ENCODE results near the gene GRAP2. TPM values are rescaled to one million over a fixed set of nuclear protein-coding genes. Genes with fewer than 3 reads are reported as not detected.

Gene GRAP2
- total RNA-seq, 1 donor from 2014 or later, result 31.3 TPM

DNA sequence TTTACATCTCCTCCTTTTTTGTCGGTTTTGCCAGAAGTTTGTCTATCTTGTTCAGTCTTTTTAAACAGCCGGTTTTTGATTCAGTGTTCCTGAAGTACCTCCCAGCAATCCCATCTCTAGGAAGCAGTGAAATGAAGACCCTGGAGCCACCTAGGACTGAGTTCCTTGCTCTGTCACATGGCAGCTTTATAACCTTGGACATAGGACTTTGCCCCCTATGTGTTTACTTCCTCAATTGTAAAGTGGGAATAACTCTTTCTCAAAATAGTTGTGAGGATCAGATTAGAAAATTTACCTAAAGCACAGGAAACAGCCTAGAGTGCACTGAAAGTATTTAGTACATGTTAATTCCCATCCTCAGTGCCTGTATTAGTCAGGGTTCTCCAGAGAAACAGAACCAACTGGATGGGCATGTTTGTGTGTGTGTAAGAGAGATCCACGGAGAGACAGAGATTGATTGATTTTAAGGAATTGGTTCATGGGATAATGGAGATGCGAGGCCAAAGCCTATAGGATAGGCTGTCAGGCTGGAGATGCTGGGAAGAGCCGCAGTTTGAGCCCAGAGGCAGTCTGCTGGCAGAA, 113.9 kb downstream of the GRAP2 start:
- Mint-ChIP-seq H3K36me3 (ENCODE audit: low read depth) (no peaks in the 10 kb centered on the region), H3K4me1 (ENCODE audit: low read depth) (peaks cover 6% of the 10 kb centered on the region), H3K9me3 (no peaks in the 10 kb centered on the region), H3K27me3 (ENCODE audit: insufficient read depth) (peaks cover 15% of the 10 kb centered on the region), H3K4me3 (no peak overlapping the region), H3K27ac (no peak overlapping the region)
- intact Hi-C loops (cut with micrococcal nuclease), result no loop called here
- DNase-seq (ENCODE audit: low spot score), result no peak

GRCh38 chr22:40015358-40015976, 114.6 kb downstream of the GRAP2 start:
- DNase-seq (ENCODE audit: low spot score), result no peak
- H3K27ac Mint-ChIP-seq, result no peak overlapping the region
- H3K36me3 Mint-ChIP-seq (ENCODE audit: low read depth), result no peaks in the 10 kb centered on the region
- no peak overlapping the region for H3K4me3 Mint-ChIP-seq
- no peaks in the 10 kb centered on the region for H3K9me3 Mint-ChIP-seq
- H3K4me1 Mint-ChIP-seq (ENCODE audit: low read depth), result peaks cover 6% of the 10 kb centered on the region
- intact Hi-C loops (cut with micrococcal nuclease), result no loop called here
- peaks cover 13% of the 10 kb centered on the region for H3K27me3 Mint-ChIP-seq (ENCODE audit: insufficient read depth)

- DNase-seq (ENCODE audit: low spot score), result no peak
- peaks cover 6% of the 10 kb centered on the region for H3K4me1 Mint-ChIP-seq (ENCODE audit: low read depth)
- intact Hi-C loops (cut with micrococcal nuclease), result no loop called here
These were observed 117.2 kb downstream of the GRAP2 start for GRCh38 chr22:40018051-40018450.

DNA sequence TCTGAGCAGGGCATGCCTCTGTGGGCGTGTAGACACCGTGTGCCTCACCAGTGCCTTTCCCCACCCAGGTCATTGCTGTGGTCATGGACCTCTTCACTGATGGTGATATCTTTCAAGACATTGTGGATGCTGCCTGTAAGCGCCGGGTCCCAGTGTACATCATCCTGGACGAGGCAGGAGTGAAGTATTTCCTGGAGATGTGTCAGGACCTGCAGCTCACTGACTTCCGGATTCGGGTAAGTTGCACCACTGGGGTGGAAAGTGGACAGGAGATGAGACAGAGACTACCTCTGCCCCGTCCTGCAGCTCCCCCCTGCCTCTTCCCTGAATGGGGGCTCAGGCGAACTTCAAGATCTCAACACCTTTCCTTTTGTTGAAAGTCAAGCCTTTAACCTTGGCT, 118.2 kb downstream of the GRAP2 start:
- intact Hi-C loops (cut with micrococcal nuclease), result no loop called here
- Mint-ChIP-seq H3K27ac (no peak overlapping the region), H3K4me1 (ENCODE audit: low read depth) (peaks cover 6% of the 10 kb centered on the region), H3K4me3 (no peak overlapping the region), H3K9me3 (no peaks in the 10 kb centered on the region), H3K27me3 (ENCODE audit: insufficient read depth) (peaks cover 7% of the 10 kb centered on the region), H3K36me3 (ENCODE audit: low read depth) (no peaks in the 10 kb centered on the region)
- no peak for DNase-seq (ENCODE audit: low spot score)

More at GRCh38 chr22:40018051-40018450, 117.2 kb downstream of the GRAP2 start:
- H3K27me3 Mint-ChIP-seq (ENCODE audit: insufficient read depth), result peaks cover 12% of the 10 kb centered on the region
- H3K4me3 Mint-ChIP-seq, result no peak overlapping the region
- no peaks in the 10 kb centered on the region for H3K36me3 Mint-ChIP-seq (ENCODE audit: low read depth)
- no peak overlapping the region for H3K27ac Mint-ChIP-seq
- no peaks in the 10 kb centered on the region for H3K9me3 Mint-ChIP-seq

- Mint-ChIP-seq H3K27me3 (ENCODE audit: insufficient read depth) (no peaks in the 10 kb centered on the region), H3K9me3 (no peaks in the 10 kb centered on the region), H3K36me3 (ENCODE audit: low read depth) (no peaks in the 10 kb centered on the region), H3K4me1 (ENCODE audit: low read depth) (peaks cover 6% of the 10 kb centered on the region), H3K27ac (no peak overlapping the region), H3K4me3 (no peak overlapping the region)
- intact Hi-C loops (cut with micrococcal nuclease), result no loop called here
- DNase-seq (ENCODE audit: low spot score), result no peak
These were observed 120.1 kb downstream of the GRAP2 start for GRCh38 chr22:40020956-40021355.

GRCh38 chr22:40021401-40022000, 120.6 kb downstream of the GRAP2 start:
- no peak overlapping the region for H3K27ac Mint-ChIP-seq
- no peaks in the 10 kb centered on the region for H3K9me3 Mint-ChIP-seq
- no peak for DNase-seq (ENCODE audit: low spot score)
- no peaks in the 10 kb centered on the region for H3K36me3 Mint-ChIP-seq (ENCODE audit: low read depth)
- H3K27me3 Mint-ChIP-seq (ENCODE audit: insufficient read depth), result no peaks in the 10 kb centered on the region
- H3K4me1 Mint-ChIP-seq (ENCODE audit: low read depth), result peaks cover 6% of the 10 kb centered on the region
- intact Hi-C loops (cut with micrococcal nuclease), result no loop called here
- H3K4me3 Mint-ChIP-seq, result no peak overlapping the region

DNA sequence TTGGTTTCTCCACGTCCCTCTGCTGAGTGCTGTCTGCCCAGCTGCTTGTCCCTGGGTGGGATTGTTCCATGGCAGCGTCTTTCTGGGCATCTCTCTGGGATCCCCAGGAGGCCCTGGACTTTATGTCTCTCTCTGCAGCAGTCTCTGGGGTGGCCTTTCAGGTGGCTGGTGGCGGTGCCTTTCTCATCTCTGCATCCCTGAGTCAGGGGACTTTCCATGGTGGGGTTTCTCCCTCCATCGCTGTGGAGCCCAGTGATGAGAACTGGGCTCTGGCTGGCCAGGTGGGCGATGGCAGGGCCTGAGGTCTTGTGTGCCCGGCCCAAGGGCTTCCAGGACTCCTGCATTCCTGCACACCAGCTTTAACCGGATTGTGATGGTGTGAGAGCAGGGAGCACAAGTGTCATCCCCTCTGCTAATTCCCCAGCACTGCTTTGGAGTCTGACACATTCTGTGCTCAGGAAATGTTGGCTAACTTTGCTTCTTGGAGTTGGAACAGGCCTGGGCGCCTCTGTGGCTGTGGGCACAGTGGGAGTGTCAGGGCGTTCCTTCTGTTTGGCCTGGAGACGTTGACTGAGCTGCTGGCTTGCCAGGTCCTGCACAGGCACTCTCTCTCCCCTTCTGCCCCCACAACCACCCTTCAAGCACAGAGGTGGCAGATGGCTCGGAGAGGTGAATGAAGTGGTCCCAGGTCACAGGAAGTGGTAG, 121.8 kb downstream of the GRAP2 start:
- no peaks in the 10 kb centered on the region for H3K27me3 Mint-ChIP-seq (ENCODE audit: insufficient read depth)
- H3K9me3 Mint-ChIP-seq, result no peaks in the 10 kb centered on the region
- H3K4me3 Mint-ChIP-seq, result no peak overlapping the region
- intact Hi-C loops (cut with micrococcal nuclease), result no loop called here
- DNase-seq (ENCODE audit: low spot score), result no peak
- no peak overlapping the region for H3K27ac Mint-ChIP-seq
- peaks cover 3% of the 10 kb centered on the region for H3K4me1 Mint-ChIP-seq (ENCODE audit: low read depth)
- no peaks in the 10 kb centered on the region for H3K36me3 Mint-ChIP-seq (ENCODE audit: low read depth)

Other genes with a start within 250 kb of the GRAP2 start
- 0.08 and 0.20 TPM in 2 replicates for gene ENTHD1, start 7.3 kb upstream of the GRAP2 start, total RNA-seq
- gene TMA7B, start 59.3 kb downstream of the GRAP2 start, total RNA-seq, result 1.3 and 1.7 TPM in 2 replicates
- 0.05 and 0.39 TPM in 2 replicates for gene FAM83F, start 93.9 kb downstream of the GRAP2 start, total RNA-seq

Measured in activated T-helper 1 cell treated with anti-CD3 and anti-CD28 coated beads, Interleukin-12 subunit alpha, Interleukin-12 subunit beta, Interleukin-2, Interleukin-4 antibody, amounts not matched to agents 30 ng/mL and 10 ng/mL and 1 ng/mL, durations not matched to agents 14 hours and 24 hours and 36 hours (primary cell).